ENCODE measurements around the gene LARGE1. TPM values are rescaled to one million over a fixed set of nuclear protein-coding genes. Genes with fewer than 3 reads are reported as not detected.

Gene LARGE1
- total RNA-seq, 1 experiment from 2014 or later: 2.5 TPM

- no peak for DNase-seq (ENCODE audit: low read depth, low spot score)
- no peaks in the 10 kb centered on the region for H3K4me1 ChIP-seq (ENCODE audit: control insufficient read depth, insufficient read depth, low read length)
- no peak overlapping the region for H3K27ac ChIP-seq (ENCODE audit: low read length)
- intact Hi-C loops (cut with micrococcal nuclease; ENCODE audit: unreplicated experiment) (no loop called here), in situ Hi-C loops (cut with HindIII; ENCODE audit: low pct_unique_long_range_greater_than_20kb, low sequenced_read_pairs) (no loop called here)
- no peak for TF ChIP-seq TCF7L2 (IDR thresholded peaks at IDR 0.05; ENCODE audit: low read depth, low read length)
- TF ChIP-seq REST (IDR thresholded peaks at IDR 0.05; ENCODE audit: insufficient read depth in 1 of 2, low read depth in 2 of 2, low read length in 1 of 2): no peak
- TF ChIP-seq POLR2AphosphoS5 (IDR thresholded peaks at IDR 0.05; ENCODE audit: low read depth, low read length): no peak
- no peak for TF ChIP-seq SIN3A (IDR thresholded peaks at IDR 0.05; ENCODE audit: borderline replicate concordance, insufficient read depth, low read depth, low read length)
- TF ChIP-seq CTCF (IDR thresholded peaks at IDR 0.05): no peak
- ChIA-PET POLR2A (no interaction called here), CTCF (no interaction called here)
- H3K27me3 ChIP-seq (ENCODE audit: control insufficient read depth, insufficient read depth, low read length): no peaks in the 10 kb centered on the region
- ATAC-seq: no peak
- no peaks in the 10 kb centered on the region for H3K36me3 ChIP-seq (ENCODE audit: control insufficient read depth, insufficient read depth, low read length)
- BruUV-seq (replicated peaks): no TSS peak
- no peak overlapping the region for H3K4me3 ChIP-seq (ENCODE audit: low read depth in 2 of 2, low read length in 2 of 2)
- H3K9me3 ChIP-seq (ENCODE audit: control insufficient read depth, insufficient read depth, low read depth, low read length): no peaks in the 10 kb centered on the region
These were observed 469.5 kb downstream of the LARGE1 start for GRCh38 chr22:33450756-33451155.

- CTCF ChIA-PET: no interaction called here
- H3K27me3 ChIP-seq (ENCODE audit: control insufficient read depth, insufficient read depth, low read length): no peaks in the 10 kb centered on the region
- no peak overlapping the region for H3K4me3 ChIP-seq (ENCODE audit: low read depth in 2 of 2, low read length in 2 of 2)
- H3K27ac ChIP-seq (ENCODE audit: low read length): no peak overlapping the region
- no peaks in the 10 kb centered on the region for H3K36me3 ChIP-seq (ENCODE audit: control insufficient read depth, insufficient read depth, low read length)
- no peak for ATAC-seq
- no peaks in the 10 kb centered on the region for H3K9me3 ChIP-seq (ENCODE audit: control insufficient read depth, insufficient read depth, low read depth, low read length)
- no peaks in the 10 kb centered on the region for H3K4me1 ChIP-seq (ENCODE audit: control insufficient read depth, insufficient read depth, low read length)
- in situ Hi-C loops (cut with HindIII; ENCODE audit: low pct_unique_long_range_greater_than_20kb, low sequenced_read_pairs): no loop called here
- no peak for DNase-seq (ENCODE audit: low read depth, low spot score)
- POLR2A ChIA-PET: no interaction called here
- no TSS peak for BruUV-seq (replicated peaks)
- TF ChIP-seq POLR2AphosphoS5 (IDR thresholded peaks at IDR 0.05; ENCODE audit: low read depth, low read length) (no peak), SIN3A (IDR thresholded peaks at IDR 0.05; ENCODE audit: borderline replicate concordance, insufficient read depth, low read depth, low read length) (no peak), CTCF (IDR thresholded peaks at IDR 0.05) (no peak), REST (IDR thresholded peaks at IDR 0.05; ENCODE audit: insufficient read depth in 1 of 2, low read depth in 2 of 2, low read length in 1 of 2) (no peak), TCF7L2 (IDR thresholded peaks at IDR 0.05; ENCODE audit: low read depth, low read length) (no peak)
- intact Hi-C loops (cut with micrococcal nuclease; ENCODE audit: unreplicated experiment): no loop called here
These were observed 472.5 kb downstream of the LARGE1 start for GRCh38 chr22:33447733-33448132.

Data from Panc1 (cell line).